Nephron (organoid): ENCODE data around the gene MGMT.

Experiments used
- H3K27ac Mint-ChIP-seq, 3 experiments: 2 replicates each; pipeline ENCODE4 v1.8.0; 2020; ENCODE audit warnings: mixed read lengths in 3 of 3, mild to moderate bottlenecking in 2 of 3, moderate library complexity in 1 of 3
- H3K27me3 Mint-ChIP-seq: 2 replicates; pipeline ENCODE4 v1.8.0; 2021; ENCODE audit warnings: low read depth, mild to moderate bottlenecking, moderate library complexity, mixed read lengths
- H3K36me3 Mint-ChIP-seq: 2 replicates; pipeline ENCODE4 v1.8.0; 2020; ENCODE audit warnings: low read depth, mixed read lengths
- H3K4me1 Mint-ChIP-seq: 2 replicates; pipeline ENCODE4 v1.8.0; 2020; ENCODE audit warnings: mixed read lengths
- H3K4me3 Mint-ChIP-seq, 3 experiments: 2 replicates each; pipeline ENCODE4 v1.8.0; 2020; ENCODE audit warnings: mild to moderate bottlenecking in 3 of 3, mixed read lengths in 3 of 3, moderate library complexity in 2 of 3
- H3K9me3 Mint-ChIP-seq: 2 replicates; pipeline ENCODE4 v1.8.0; 2020; ENCODE audit warnings: mixed read lengths
- CTCF ChIP-seq, 3 experiments: fragments of 200-600 bp; sonication (generic); IDR thresholded peaks; one replicate each; pipeline ENCODE4 v1.5.0; 2021; ENCODE audit warnings: antibody characterized with exemption in 3 of 3; ENCODE audit not compliant: unreplicated experiment in 3 of 3

The MGMT gene

GRCh38 chr10:129730272-129730992 is 263.4 kb downstream of the MGMT start:
- TF ChIP-seq CTCF (IDR thresholded peaks at IDR 0.05; ENCODE audit: unreplicated experiment in 3 of 3): no peak
- Mint-ChIP-seq H3K4me3 (no peak overlapping the region), H3K27me3 (no peaks in the 10 kb centered on the region), H3K27ac (no peak overlapping the region), H3K9me3 (peaks cover 15% of the 10 kb centered on the region), H3K36me3 (peaks cover 10% of the 10 kb centered on the region), H3K4me1 (no peaks in the 10 kb centered on the region)

GRCh38 chr10:129730993-129731325 is 263.9 kb downstream of the MGMT start:
- Mint-ChIP-seq H3K9me3 (peaks cover 13% of the 10 kb centered on the region), H3K27ac (no peak overlapping the region), H3K36me3 (peaks cover 8% of the 10 kb centered on the region), H3K4me1 (no peaks in the 10 kb centered on the region), H3K4me3 (no peak overlapping the region), H3K27me3 (no peaks in the 10 kb centered on the region)
- TF ChIP-seq CTCF (IDR thresholded peaks at IDR 0.05; ENCODE audit: unreplicated experiment in 3 of 3): no peak

- Mint-ChIP-seq H3K4me1 (no peaks in the 10 kb centered on the region), H3K9me3 (peaks cover 20% of the 10 kb centered on the region), H3K4me3 (no peak overlapping the region), H3K36me3 (peaks cover 4% of the 10 kb centered on the region), H3K27me3 (no peaks in the 10 kb centered on the region), H3K27ac (no peak overlapping the region)
- no peak for TF ChIP-seq CTCF (IDR thresholded peaks at IDR 0.05; ENCODE audit: unreplicated experiment in 3 of 3)
These were observed 273.7 kb downstream of the MGMT start for GRCh38 chr10:129740532-129741279.

- no peak overlapping the region for H3K27ac Mint-ChIP-seq
- no peak overlapping the region for H3K4me3 Mint-ChIP-seq
- peaks cover 4% of the 10 kb centered on the region for H3K36me3 Mint-ChIP-seq
- TF ChIP-seq CTCF (IDR thresholded peaks at IDR 0.05; ENCODE audit: unreplicated experiment in 3 of 3): no peak
- peaks cover 20% of the 10 kb centered on the region for H3K9me3 Mint-ChIP-seq
- H3K4me1 Mint-ChIP-seq: no peaks in the 10 kb centered on the region
- H3K27me3 Mint-ChIP-seq: no peaks in the 10 kb centered on the region
These were observed 274.4 kb downstream of the MGMT start for GRCh38 chr10:129741280-129741977.

GRCh38 chr10:129741978-129742741 is 275.1 kb downstream of the MGMT start:
- Mint-ChIP-seq H3K4me1 (no peaks in the 10 kb centered on the region), H3K9me3 (peaks cover 23% of the 10 kb centered on the region), H3K4me3 (no peak overlapping the region), H3K36me3 (peaks cover 4% of the 10 kb centered on the region), H3K27ac (no peak overlapping the region), H3K27me3 (no peaks in the 10 kb centered on the region)
- no peak for TF ChIP-seq CTCF (IDR thresholded peaks at IDR 0.05; ENCODE audit: unreplicated experiment in 3 of 3)
